ENCODE data around the gene SSBP4. TPM values are rescaled to one million over a fixed set of nuclear protein-coding genes. Genes with fewer than 3 reads are reported as not detected.
"Not testable (repeated sequence)": the region's sequence is repeated elsewhere in the genome, so short reads cannot be mapped to it uniquely, and the experiment has no call there.

SSBP4 gene
- total and polyA plus RNA-seq, 2 experiments from 2014 or later: 44.4 to 52.0 TPM

GRCh38 chr19:18380843-18381242 lies 38.4 kb upstream of the SSBP4 start (continued):
- TF ChIP-seq, protein P1, sequence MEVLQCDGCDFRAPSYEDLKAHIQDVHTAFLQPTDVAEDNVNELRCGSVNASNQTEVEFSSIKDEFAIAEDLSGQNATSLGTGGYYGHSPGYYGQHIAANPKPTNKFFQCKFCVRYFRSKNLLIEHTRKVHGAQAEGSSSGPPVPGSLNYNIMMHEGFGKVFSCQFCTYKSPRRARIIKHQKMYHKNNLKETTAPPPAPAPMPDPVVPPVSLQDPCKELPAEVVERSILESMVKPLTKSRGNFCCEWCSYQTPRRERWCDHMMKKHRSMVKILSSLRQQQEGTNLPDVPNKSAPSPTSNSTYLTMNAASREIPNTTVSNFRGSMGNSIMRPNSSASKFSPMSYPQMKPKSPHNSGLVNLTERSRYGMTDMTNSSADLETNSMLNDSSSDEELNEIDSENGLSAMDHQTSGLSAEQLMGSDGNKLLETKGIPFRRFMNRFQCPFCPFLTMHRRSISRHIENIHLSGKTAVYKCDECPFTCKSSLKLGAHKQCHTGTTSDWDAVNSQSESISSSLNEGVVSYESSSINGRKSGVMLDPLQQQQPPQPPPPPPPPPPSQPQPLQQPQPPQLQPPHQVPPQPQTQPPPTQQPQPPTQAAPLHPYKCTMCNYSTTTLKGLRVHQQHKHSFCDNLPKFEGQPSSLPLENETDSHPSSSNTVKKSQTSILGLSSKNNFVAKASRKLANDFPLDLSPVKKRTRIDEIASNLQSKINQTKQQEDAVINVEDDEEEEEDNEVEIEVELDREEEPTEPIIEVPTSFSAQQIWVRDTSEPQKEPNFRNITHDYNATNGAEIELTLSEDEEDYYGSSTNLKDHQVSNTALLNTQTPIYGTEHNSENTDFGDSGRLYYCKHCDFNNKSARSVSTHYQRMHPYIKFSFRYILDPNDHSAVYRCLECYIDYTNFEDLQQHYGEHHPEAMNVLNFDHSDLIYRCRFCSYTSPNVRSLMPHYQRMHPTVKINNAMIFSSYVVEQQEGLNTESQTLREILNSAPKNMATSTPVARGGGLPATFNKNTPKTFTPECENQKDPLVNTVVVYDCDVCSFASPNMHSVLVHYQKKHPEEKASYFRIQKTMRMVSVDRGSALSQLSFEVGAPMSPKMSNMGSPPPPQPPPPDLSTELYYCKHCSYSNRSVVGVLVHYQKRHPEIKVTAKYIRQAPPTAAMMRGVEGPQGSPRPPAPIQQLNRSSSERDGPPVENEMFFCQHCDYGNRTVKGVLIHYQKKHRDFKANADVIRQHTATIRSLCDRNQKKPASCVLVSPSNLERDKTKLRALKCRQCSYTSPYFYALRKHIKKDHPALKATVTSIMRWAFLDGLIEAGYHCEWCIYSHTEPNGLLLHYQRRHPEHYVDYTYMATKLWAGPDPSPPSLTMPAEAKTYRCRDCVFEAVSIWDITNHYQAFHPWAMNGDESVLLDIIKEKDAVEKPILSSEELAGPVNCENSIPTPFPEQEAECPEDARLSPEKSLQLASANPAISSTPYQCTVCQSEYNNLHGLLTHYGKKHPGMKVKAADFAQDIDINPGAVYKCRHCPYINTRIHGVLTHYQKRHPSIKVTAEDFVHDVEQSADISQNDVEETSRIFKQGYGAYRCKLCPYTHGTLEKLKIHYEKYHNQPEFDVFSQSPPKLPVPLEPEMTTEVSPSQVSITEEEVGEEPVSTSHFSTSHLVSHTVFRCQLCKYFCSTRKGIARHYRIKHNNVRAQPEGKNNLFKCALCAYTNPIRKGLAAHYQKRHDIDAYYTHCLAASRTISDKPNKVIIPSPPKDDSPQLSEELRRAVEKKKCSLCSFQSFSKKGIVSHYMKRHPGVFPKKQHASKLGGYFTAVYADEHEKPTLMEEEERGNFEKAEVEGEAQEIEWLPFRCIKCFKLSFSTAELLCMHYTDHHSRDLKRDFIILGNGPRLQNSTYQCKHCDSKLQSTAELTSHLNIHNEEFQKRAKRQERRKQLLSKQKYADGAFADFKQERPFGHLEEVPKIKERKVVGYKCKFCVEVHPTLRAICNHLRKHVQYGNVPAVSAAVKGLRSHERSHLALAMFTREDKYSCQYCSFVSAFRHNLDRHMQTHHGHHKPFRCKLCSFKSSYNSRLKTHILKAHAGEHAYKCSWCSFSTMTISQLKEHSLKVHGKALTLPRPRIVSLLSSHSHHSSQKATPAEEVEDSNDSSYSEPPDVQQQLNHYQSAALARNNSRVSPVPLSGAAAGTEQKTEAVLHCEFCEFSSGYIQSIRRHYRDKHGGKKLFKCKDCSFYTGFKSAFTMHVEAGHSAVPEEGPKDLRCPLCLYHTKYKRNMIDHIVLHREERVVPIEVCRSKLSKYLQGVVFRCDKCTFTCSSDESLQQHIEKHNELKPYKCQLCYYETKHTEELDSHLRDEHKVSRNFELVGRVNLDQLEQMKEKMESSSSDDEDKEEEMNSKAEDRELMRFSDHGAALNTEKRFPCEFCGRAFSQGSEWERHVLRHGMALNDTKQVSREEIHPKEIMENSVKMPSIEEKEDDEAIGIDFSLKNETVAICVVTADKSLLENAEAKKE (CRISPR knock-in tag; IDR thresholded peaks at IDR 0.05): no peak
- TF ChIP-seq CREB1 (CRISPR knock-in tag; IDR thresholded peaks at IDR 0.05; ENCODE audit: low read depth): no peak
- TF ChIP-seq, protein P2, sequence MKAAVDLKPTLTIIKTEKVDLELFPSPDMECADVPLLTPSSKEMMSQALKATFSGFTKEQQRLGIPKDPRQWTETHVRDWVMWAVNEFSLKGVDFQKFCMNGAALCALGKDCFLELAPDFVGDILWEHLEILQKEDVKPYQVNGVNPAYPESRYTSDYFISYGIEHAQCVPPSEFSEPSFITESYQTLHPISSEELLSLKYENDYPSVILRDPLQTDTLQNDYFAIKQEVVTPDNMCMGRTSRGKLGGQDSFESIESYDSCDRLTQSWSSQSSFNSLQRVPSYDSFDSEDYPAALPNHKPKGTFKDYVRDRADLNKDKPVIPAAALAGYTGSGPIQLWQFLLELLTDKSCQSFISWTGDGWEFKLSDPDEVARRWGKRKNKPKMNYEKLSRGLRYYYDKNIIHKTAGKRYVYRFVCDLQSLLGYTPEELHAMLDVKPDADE (IDR thresholded peaks at IDR 0.05): no peak

GRCh38 chr19:18383622-18384021 lies 35.6 kb upstream of the SSBP4 start:
- H3K36me3 ChIP-seq (ENCODE audit: insufficient read depth); H4K20me1 ChIP-seq (replicated peaks; ENCODE audit: insufficient read depth); H2AFZ ChIP-seq; H3K27ac Mint-ChIP-seq; H3K9me2 ChIP-seq (ENCODE audit: insufficient read depth); H3K9me3 Mint-ChIP-seq; H3K79me2 ChIP-seq (replicated peaks; ENCODE audit: insufficient read depth); H3K4me3 Mint-ChIP-seq; H3K4me3 ChIP-seq; H3K36me3 Mint-ChIP-seq (ENCODE audit: low read depth); ATAC-seq; H3K27ac ChIP-seq (ENCODE audit: low read depth); H3K4me2 ChIP-seq; DNase-seq (ENCODE audit: low spot score); H3K4me1 ChIP-seq (ENCODE audit: insufficient read depth): not testable (repeated sequence)
- Mint-ChIP-seq H3K4me1 (peaks cover 19% of the 10 kb centered on the region), H3K27me3 (ENCODE audit: insufficient read depth, low read depth, poor library complexity) (peaks cover 30% of the 10 kb centered on the region)
- Histone ChIP-seq H3F3A (replicated peaks; ENCODE audit: low read depth) (peaks cover 19% of the 10 kb centered on the region), H3K27me3 (ENCODE audit: insufficient read depth) (peaks cover 11% of the 10 kb centered on the region)

DNA sequence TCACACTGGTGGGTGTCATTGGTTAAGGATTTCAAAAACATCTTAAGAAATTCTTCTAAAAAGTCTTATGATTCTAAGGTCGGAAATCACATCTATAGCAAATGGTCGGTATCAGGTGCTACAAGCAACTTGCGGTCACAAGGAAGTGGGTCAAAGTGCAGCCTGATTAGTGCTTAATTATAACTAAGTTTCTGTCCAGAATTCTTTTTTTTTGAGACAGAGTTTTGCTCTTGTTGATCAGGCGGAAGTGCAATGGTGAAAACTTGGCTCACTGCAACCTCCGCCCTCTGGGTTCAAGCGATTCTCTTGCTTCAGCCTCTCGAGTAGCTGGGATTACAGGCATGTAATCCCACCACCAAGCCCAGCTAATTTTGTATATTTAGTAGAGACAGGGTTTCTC lies 34.4 kb upstream of the SSBP4 start:
- Histone ChIP-seq H2AFZ (no peak overlapping the region), H3K79me2 (replicated peaks; ENCODE audit: insufficient read depth) (no peaks in the 10 kb centered on the region), H3K4me3 (no peak overlapping the region), H3K36me3 (ENCODE audit: insufficient read depth) (no peaks in the 10 kb centered on the region), H3K27me3 (ENCODE audit: insufficient read depth) (peaks cover 20% of the 10 kb centered on the region), H3K4me2 (no peak overlapping the region), H3K27ac (ENCODE audit: low read depth) (no peak overlapping the region), H3K4me1 (ENCODE audit: insufficient read depth) (peaks cover 9% of the 10 kb centered on the region), H4K20me1 (replicated peaks; ENCODE audit: insufficient read depth) (no peaks in the 10 kb centered on the region), H3K9me2 (ENCODE audit: insufficient read depth) (no peaks in the 10 kb centered on the region), H3F3A (replicated peaks; ENCODE audit: low read depth) (peaks cover 27% of the 10 kb centered on the region)
- Mint-ChIP-seq H3K27ac (no peak overlapping the region), H3K9me3 (no peaks in the 10 kb centered on the region), H3K4me3 (no peak overlapping the region), H3K27me3 (ENCODE audit: insufficient read depth, low read depth, poor library complexity) (peaks cover 35% of the 10 kb centered on the region), H3K4me1 (peaks cover 19% of the 10 kb centered on the region), H3K36me3 (ENCODE audit: low read depth) (peaks cover 8% of the 10 kb centered on the region)
- ATAC-seq: no peak
- DNase-seq (ENCODE audit: low spot score): no peak
- TF ChIP-seq ZNF331 (CRISPR knock-in tag; IDR thresholded peaks at IDR 0.05; ENCODE audit: low read depth): no peak
